Spleen (tissue), 11 donors: Measurements from ENCODE around the gene ETFB. TPM values are rescaled to one million over a fixed set of nuclear protein-coding genes. Genes with fewer than 3 reads are reported as not detected.

Source experiments
- DNase-seq: peaks from one replicate; pipeline ENCODE4 v3.0.0-alpha.2; 2020
- H3K27ac ChIP-seq, 8 donors: fragments of 200-600 bp; sonication (generic) in 7 of 8; 1 replicate in 4 of 8; 2 replicates in 4 of 8; pipeline versions ENCODE4 v1.5.0 to v1.8.0; 2016 to 2021; ENCODE audit warnings: inconsistent platforms in 4 of 8, mild to moderate bottlenecking in 4 of 8, moderate library complexity in 1 of 8
- H3K27me3 ChIP-seq, 7 donors: fragments of 200-600 bp; sonication (generic) in 6 of 7; replicated peaks in 1 of 7; 1 replicate in 4 of 7; 2 replicates in 3 of 7; pipeline versions ENCODE4 v1.5.0 to v1.8.0; 2016 to 2021; ENCODE audit warnings: inconsistent platforms in 3 of 7, mild to moderate bottlenecking in 1 of 7
- H3K36me3 ChIP-seq, 6 donors: fragments of 200-600 bp; sonication (generic) in 5 of 6; 1 replicate in 4 of 6; 2 replicates in 2 of 6; pipeline versions ENCODE4 v1.5.0 to v1.8.0; 2016 to 2021; ENCODE audit warnings: inconsistent platforms in 2 of 6
- H3K4me1 ChIP-seq, 6 donors: fragments of 200-600 bp; sonication (generic) in 5 of 6; 1 replicate in 3 of 6; 2 replicates in 3 of 6; pipeline versions ENCODE4 v1.5.0 to v1.8.0; 2016 to 2021; ENCODE audit warnings: inconsistent platforms in 3 of 6
- H3K4me3 ChIP-seq, 8 donors: fragments of 200-600 bp; sonication (generic) in 7 of 8; 1 replicate in 4 of 8; 2 replicates in 4 of 8; pipeline versions ENCODE4 v1.5.0 to v1.8.0; 2016 to 2021; ENCODE audit warnings: inconsistent platforms in 4 of 8, mild to moderate bottlenecking in 4 of 8, moderate library complexity in 2 of 8
- H3K9me3 ChIP-seq, 8 donors: fragments of 200-600 bp; sonication (generic) in 7 of 8; 1 replicate in 4 of 8; 2 replicates in 4 of 8; pipeline versions ENCODE4 v1.5.0 to v1.8.0; 2016 to 2021; ENCODE audit warnings: inconsistent platforms in 4 of 8
- CTCF ChIP-seq, 11 experiments: fragments of 200-600 bp in 7 of 11; fragments of 450-650 bp in 4 of 11; sonication (generic) in 4 of 11; IDR thresholded peaks in 8 of 11; conservative IDR thresholded peaks in 3 of 11; 1 replicate in 7 of 11; 2 replicates in 4 of 11; pipeline versions ENCODE4 v1.4.0 to v1.8.0; 2016 to 2021; ENCODE audit warnings: antibody characterized with exemption in 11 of 11, inconsistent platforms in 4 of 11, mild to moderate bottlenecking in 1 of 11
- POLR2A ChIP-seq, 3 donors: fragments of 450-650 bp; IDR thresholded peaks; one replicate each; pipeline ENCODE4 v1.5.1; 2017; ENCODE audit warnings: antibody characterized with exemption in 3 of 3, mild to moderate bottlenecking in 1 of 3
- POLR2AphosphoS5 ChIP-seq, 3 donors: sonication (generic); formaldehyde crosslinking; IDR thresholded peaks; one replicate each; pipeline ENCODE4 v1.5.1; 2017; ENCODE audit warnings: antibody characterized with exemption in 3 of 3
- WGBS, 5 donors: extraction: QIAGEN DNeasy Blood & Tissue Kit in 3 of 5; methylation state at CpG; one replicate each; pipeline versions ENCODE4 v1.1.5 to v1.1.7; 2013 to 2018; 5-methylcytosine and 5-hydroxymethylcytosine counted together
- intact Hi-C: fragments of 100-400 bp; cut with DNase I; formaldehyde crosslinking; loops from one replicate; pipeline ENCODE4 v1.15.0; 2023; ENCODE audit warnings: low total_unique reads
- polyA plus RNA-seq, 3 donors: library from polyadenylated mRNA; stranded (reverse); fragments of 200-250 nt; gene quantifications; one replicate each; pipeline ENCODE4 v1.2.1, GENCODE V29; 2013
- total RNA-seq, 7 donors: library from RNA; depleted of rRNA in 3 of 7; stranded (reverse); fragments of >200 nt in 3 of 7; fragmentation: NEBNext Ultra II Directional in 4 of 7; extraction: Animal tissue kit (Norgen Biotek cat#: 25700) in 4 of 7; gene quantifications; one replicate each; pipeline versions ENCODE4 v1.1.0 to v1.2.1, GENCODE V29; 2016 to 2021
- donor health status: healthy with polysubstance abuse.
- donor health status: DM: no; HTN: no; CAD: no; lungs with moderate emphysema.
- donor health status: DM: no; HTN: no; CAD: no.
- donor health status: Bipolar disorder and iron deficiency.
- donor health status: healthy.
- donor health status: DM: no; HTN: no; CAD: no.
- donor health status: DM: yes; HTN: yes; CAD: no.

ETFB gene
- total and polyA plus RNA-seq, 10 donors, result 41.4 to 133 (median 71.0) TPM

- no peak overlapping the region for H3K4me3 ChIP-seq
- no peak for DNase-seq
Measured at GRCh38 chr19:51297406-51297805, 68.8 kb downstream of the ETFB start.

GRCh38 chr19:51296336-51297093 lies 69.7 kb downstream of the ETFB start:
- no peak overlapping the region for H3K27ac ChIP-seq
- TF ChIP-seq POLR2A (IDR thresholded peaks at IDR 0.05) (no peak), CTCF (IDR thresholded peaks at IDR 0.05 in 8 of 11, conservative IDR thresholded peaks at IDR 0.05 in 3 of 11) (no peak), POLR2AphosphoS5 (IDR thresholded peaks at IDR 0.05) (no peak)
- no peaks in the 10 kb centered on the region for H3K4me1 ChIP-seq
- intact Hi-C loops, result no loop called here
- H3K27me3 ChIP-seq, result peaks cover 0 to 61% (median 10%) of the 10 kb centered on the region in 7 donors
- H3K36me3 ChIP-seq, result no peaks in the 10 kb centered on the region
- H3K9me3 ChIP-seq, result no peaks in the 10 kb centered on the region
- no peak for DNase-seq
- WGBS, 5 donors, result 59 to 68% (median 65%) methylated on average over 8 to 9 of the region's 9 CpGs
- no peak overlapping the region for H3K4me3 ChIP-seq

More at GRCh38 chr19:51297406-51297805, 68.8 kb downstream of the ETFB start:
- Histone ChIP-seq H3K36me3 (no peaks in the 10 kb centered on the region), H3K9me3 (peaks cover 0 to 6% (median 4%) of the 10 kb centered on the region in 8 donors), H3K27ac (no peak overlapping the region), H3K27me3 (peaks cover 0 to 65% (median 10%) of the 10 kb centered on the region in 7 donors), H3K4me1 (no peaks in the 10 kb centered on the region)
- TF ChIP-seq CTCF (IDR thresholded peaks at IDR 0.05 in 8 of 11, conservative IDR thresholded peaks at IDR 0.05 in 3 of 11), result no peak
- TF ChIP-seq POLR2AphosphoS5 (IDR thresholded peaks at IDR 0.05), result no peak
- TF ChIP-seq POLR2A (IDR thresholded peaks at IDR 0.05), result no peak
- 66 to 83% (median 78%) methylated on average over 5 of the region's 5 CpGs for WGBS, 5 donors
- intact Hi-C loops, result no loop called here

- no peak for DNase-seq
- 61 to 72% (median 68%) methylated on average over 15 of the region's 15 CpGs for WGBS, 5 donors
- Histone ChIP-seq H3K4me1 (no peaks in the 10 kb centered on the region), H3K27me3 (peaks cover 0 to 57% (median 10%) of the 10 kb centered on the region in 7 donors), H3K4me3 (no peak overlapping the region), H3K27ac (no peak overlapping the region), H3K9me3 (no peaks in the 10 kb centered on the region), H3K36me3 (no peaks in the 10 kb centered on the region)
- intact Hi-C loops, result no loop called here
- TF ChIP-seq CTCF (IDR thresholded peaks at IDR 0.05 in 8 of 11, conservative IDR thresholded peaks at IDR 0.05 in 3 of 11) (no peak), POLR2A (IDR thresholded peaks at IDR 0.05) (no peak), POLR2AphosphoS5 (IDR thresholded peaks at IDR 0.05) (no peak)
Measured at GRCh38 chr19:51295382-51296126, 70.6 kb downstream of the ETFB start.

Other genes with a start within 250 kb of the ETFB start
- 10 to 100 TPM; 26.9 to 81.3 (median 42.1) TPM for gene SIGLEC9, start 241.5 kb downstream of the ETFB start, total RNA-seq
- 10 to 100 TPM in 1 of 3 donors, 1 to 10 TPM in 2; 4.6 to 13.5 (median 5.7) TPM for gene SIGLEC9, start 241.5 kb downstream of the ETFB start, polyA plus RNA-seq
- 10 to 100 TPM; 23.1 to 59.9 (median 31.3) TPM for gene SIGLEC7, start 224.1 kb downstream of the ETFB start, total RNA-seq
- gene SIGLEC7, start 224.1 kb downstream of the ETFB start, polyA plus RNA-seq, result 10 to 100 TPM in 2 of 3 donors, 1 to 10 TPM in 1; 6.8 to 16.5 (median 11.0) TPM
- 10 to 100 TPM; 32.6 to 77.8 (median 65.4) TPM for gene CD33, start 141.3 kb downstream of the ETFB start, total RNA-seq
- gene CD33, start 141.3 kb downstream of the ETFB start, polyA plus RNA-seq, result 10 to 100 TPM in 2 of 3 donors, 1 to 10 TPM in 1; 9.6 to 19.2 (median 16.6) TPM
- gene SIGLECL1, start 115.3 kb downstream of the ETFB start, total RNA-seq, result under 1 TPM in 1 of 7 donors, not detected in 6; 0.88 TPM
- gene SIGLECL1, start 115.3 kb downstream of the ETFB start, polyA plus RNA-seq, result under 1 TPM in 1 of 3 donors, not detected in 2; 0.26 TPM
- gene IGLON5, start 54.7 kb downstream of the ETFB start, total RNA-seq, result not detected
- gene IGLON5, start 54.7 kb downstream of the ETFB start, polyA plus RNA-seq, result under 1 TPM in 1 of 3 donors, not detected in 2; 0.03 TPM
- 1 to 10 TPM; 1.1 to 2.6 (median 1.6) TPM for gene VSIG10L, start 24.2 kb downstream of the ETFB start, total RNA-seq
- gene VSIG10L, start 24.2 kb downstream of the ETFB start, polyA plus RNA-seq, result 1 to 10 TPM; 1.2 to 2.3 (median 1.7) TPM
- gene CLDND2, start 2.6 kb upstream of the ETFB start, total RNA-seq, result 1 to 10 TPM in 5 of 7 donors, not detected in 2; 2.1 to 4.9 (median 2.5) TPM
- gene CLDND2, start 2.6 kb upstream of the ETFB start, polyA plus RNA-seq, result 1 to 10 TPM in 1 of 3 donors, under 1 TPM in 2; 0.36 to 3.4 (median 0.77) TPM
- 100 to 1,000 TPM in 3 of 7 donors, 10 to 100 TPM in 4; 54.5 to 144 (median 94.1) TPM for gene NKG7, start 6.3 kb upstream of the ETFB start, total RNA-seq
- gene NKG7, start 6.3 kb upstream of the ETFB start, polyA plus RNA-seq, result 10 to 100 TPM; 30.8 to 43.7 (median 37.8) TPM
- gene LIM2, start 21.6 kb upstream of the ETFB start, total RNA-seq, result not detected
- gene LIM2, start 21.6 kb upstream of the ETFB start, polyA plus RNA-seq, result not detected
- 1 to 10 TPM in 1 of 7 donors, under 1 TPM in 2, not detected in 4; 0.20 to 2.4 (median 0.28) TPM for gene C19orf84, start 24.2 kb upstream of the ETFB start, total RNA-seq
- under 1 TPM; 0.13 to 0.23 (median 0.19) TPM for gene C19orf84, start 24.2 kb upstream of the ETFB start, polyA plus RNA-seq
- gene SIGLEC10, start 51.3 kb upstream of the ETFB start, total RNA-seq, result 100 to 1,000 TPM in 4 of 7 donors, 10 to 100 TPM in 3; 68.9 to 155 (median 102) TPM
- 10 to 100 TPM; 38.0 to 47.3 (median 41.2) TPM for gene SIGLEC10, start 51.3 kb upstream of the ETFB start, polyA plus RNA-seq
- 10 to 100 TPM in 4 of 7 donors, 1 to 10 TPM in 3; 2.2 to 39.3 (median 10.1) TPM for gene SIGLEC8, start 92.1 kb upstream of the ETFB start, total RNA-seq
- gene SIGLEC8, start 92.1 kb upstream of the ETFB start, polyA plus RNA-seq, result 1 to 10 TPM; 1.1 to 5.1 (median 3.5) TPM
- gene CEACAM18, start 112.2 kb upstream of the ETFB start, total RNA-seq, result not detected
- gene CEACAM18, start 112.2 kb upstream of the ETFB start, polyA plus RNA-seq, result not detected
- 10 to 100 TPM in 3 of 7 donors, 1 to 10 TPM in 4; 4.0 to 65.1 (median 7.0) TPM for gene SIGLEC12, start 135.4 kb upstream of the ETFB start, total RNA-seq
- gene SIGLEC12, start 135.4 kb upstream of the ETFB start, polyA plus RNA-seq, result 1 to 10 TPM; 2.0 to 5.3 (median 2.4) TPM
- gene SIGLEC6, start 165.3 kb upstream of the ETFB start, total RNA-seq, result 1 to 10 TPM in 6 of 7 donors, under 1 TPM in 1; 0.91 to 5.8 (median 3.6) TPM
- 1 to 10 TPM in 1 of 3 donors, under 1 TPM in 2; 0.27 to 1.6 (median 0.30) TPM for gene SIGLEC6, start 165.3 kb upstream of the ETFB start, polyA plus RNA-seq
- 10 to 100 TPM; 10.5 to 24.4 (median 18.4) TPM for gene ZNF175, start 204.9 kb upstream of the ETFB start, total RNA-seq
- gene ZNF175, start 204.9 kb upstream of the ETFB start, polyA plus RNA-seq, result 1 to 10 TPM; 1.8 to 4.2 (median 2.0) TPM